ENCODE measurements around the gene ZYG11A. TPM values are rescaled to one million over a fixed set of nuclear protein-coding genes. Genes with fewer than 3 reads are reported as not detected.
A peak's percentile ranks its signal among the peaks of the same experiment; 100 is the strongest.
"Not testable (repeated sequence)": the region's sequence is repeated elsewhere in the genome, so short reads cannot be mapped to it uniquely, and the experiment has no call there.

Gene ZYG11A
- total RNA-seq (1.3 and 2.1 TPM in 2 replicates), polyA plus RNA-seq (0.35 and 0.40 TPM in 2 replicates), polyA minus RNA-seq (2.1 and 2.3 TPM in 2 replicates), Bru-seq, nascent RNA (percentile 43 among the genes with signal in this experiment), BruChase-seq, experiment 1, labeled RNA remaining after a 6-hour chase (percentile 44 among the genes with signal in this experiment), BruChase-seq, experiment 2, labeled RNA remaining after a 2-hour chase (percentile 46 among the genes with signal in this experiment)
- polyA plus RNA-seq (2011; cell fraction: cytosol; rRNA removed), result 0.58 and 0.63 TPM in 2 replicates
- 1.7 and 2.3 TPM in 2 replicates for polyA plus RNA-seq (2011; cell fraction: nucleus; rRNA removed)
- 1.1 and 1.2 TPM in 2 replicates for polyA plus RNA-seq (2012)
- polyA minus RNA-seq (2011; cell fraction: cytosol; rRNA and poly(A)+ RNA removed), result 8.5 TPM
- 2.1 and 3.3 TPM in 2 replicates for polyA minus RNA-seq (2011; cell fraction: nucleus; rRNA and poly(A)+ RNA removed)
- long read RNA-seq, result 0 reads

DNA sequence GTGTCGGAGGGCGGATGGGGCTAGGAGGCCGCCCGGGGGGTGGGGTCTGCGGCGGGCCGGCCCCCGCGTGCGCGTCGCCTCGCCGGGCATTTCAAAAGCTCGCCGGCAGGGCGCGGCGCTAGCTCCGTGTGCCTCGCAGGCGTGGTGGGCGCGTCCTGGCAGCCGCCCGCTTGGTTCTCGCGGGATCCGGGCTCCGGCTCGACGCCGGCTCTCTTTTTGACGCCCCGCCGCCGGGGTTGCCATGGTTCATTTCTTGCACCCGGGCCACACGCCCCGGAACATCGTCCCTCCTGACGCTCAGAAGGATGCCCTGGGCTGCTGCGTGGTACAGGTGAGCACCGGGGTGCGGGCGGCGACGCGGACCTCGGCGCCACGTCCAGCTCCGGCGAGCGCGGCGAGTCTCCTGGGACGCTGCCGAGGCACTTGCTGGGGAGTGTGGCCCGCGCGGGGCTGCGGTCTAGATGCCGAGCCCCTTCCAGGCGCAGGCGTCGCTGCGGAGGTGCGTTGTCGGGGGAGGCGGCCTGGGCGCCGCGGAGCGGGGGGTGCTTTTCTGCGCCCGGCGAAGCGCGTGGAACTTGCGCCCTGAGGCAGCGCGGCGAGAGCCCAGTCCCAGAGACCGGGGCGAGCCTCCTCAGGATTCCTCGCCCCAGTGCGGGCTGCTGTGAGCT lies at the start of gene ZYG11A:
Gene ZYG11A, plus strand, starts transcription at position 118 of the 668 bp plus-strand sequence. Its CDS starts 124 bp downstream, at position 242.
- Histone ChIP-seq H3K9me3 (replicated peaks; ENCODE audit: control insufficient read depth, insufficient read depth, low read length) (no peaks in the 10 kb centered on the region), H4K20me1 (replicated peaks; ENCODE audit: control insufficient read depth, extremely low read depth, insufficient read depth, low read length) (no peaks in the 10 kb centered on the region), H3K79me2 (ENCODE audit: control insufficient read depth, insufficient read depth, low read length) (no peaks in the 10 kb centered on the region), H3K4me1 (ENCODE audit: control insufficient read depth, extremely low read depth, insufficient read depth, low read length) (no peaks in the 10 kb centered on the region), H3K9me1 (replicated peaks; ENCODE audit: control insufficient read depth, extremely low read depth, insufficient read depth, low read length) (no peaks in the 10 kb centered on the region), H2AFZ (ENCODE audit: low read depth, low read length) (peak within 1 kb of the TSS; percentile 100), H3K27ac (ENCODE audit: insufficient read depth, low read depth, low read length) (no peak within 1 kb of the TSS), H3K4me2 (ENCODE audit: insufficient read depth, low read length) (peak within 1 kb of the TSS; percentile 74), H3K36me3 (ENCODE audit: control insufficient read depth in 2 of 2, extremely low read depth in 1 of 2, insufficient read depth in 2 of 2, low read length in 2 of 2) (no peaks in the 10 kb centered on the region), H3K4me3 (replicated peaks in 1 of 3; ENCODE audit: insufficient read depth in 1 of 3, low read depth in 1 of 3, low read length in 3 of 3) (peak within 1 kb of the TSS; percentile 28 to 76 (median 62)), H3K27me3 (ENCODE audit: control insufficient read depth in 2 of 2, insufficient read depth in 2 of 2, low read length in 2 of 2) (no peaks in the 10 kb centered on the region), H3K9ac (replicated peaks; ENCODE audit: extremely low read depth, insufficient read depth, low read length) (peak within 1 kb of the TSS; percentile 56)
- ChIA-PET POLR2A (no interaction called here), CTCF (interaction anchor here (0.6 to 2.7 kb wide), 16 partner anchors 8 to 551 kb away, joined by 3 to 20 read pairs (median 4); partner anchors contain the start of gene ECHDC2)
- dilution Hi-C loops (cut with MboI; ENCODE audit: extremely low pct_ligation_motif_present, low sequenced_read_pairs), result no loop called here
- FAIRE-seq, result peak; percentile 67
- TF ChIP-seq POLR2AphosphoS5 (IDR thresholded peaks at IDR 0.05; ENCODE audit: insufficient read depth, low read depth, low read length) (peak; percentile 71), GATA2 (IDR thresholded peaks at IDR 0.05; ENCODE audit: insufficient read depth, insufficient read length, low read depth, low read length) (no peak), EZH2 (IDR thresholded peaks at IDR 0.05; ENCODE audit: borderline replicate concordance, low read depth, low read length, severe bottlenecking) (no peak), JUN (IDR thresholded peaks at IDR 0.05; ENCODE audit: borderline replicate concordance, insufficient read depth, insufficient read length, low read depth) (no peak), FOS (IDR thresholded peaks at IDR 0.05; ENCODE audit: borderline replicate concordance, insufficient read depth, low read length) (no peak), MYC (IDR thresholded peaks at IDR 0.05; ENCODE audit: low read depth, low read length) (no peak), POLR2A (IDR thresholded peaks at IDR 0.05; ENCODE audit: low read depth, low read length) (no peak)
- TF ChIP-seq, protein P1, sequence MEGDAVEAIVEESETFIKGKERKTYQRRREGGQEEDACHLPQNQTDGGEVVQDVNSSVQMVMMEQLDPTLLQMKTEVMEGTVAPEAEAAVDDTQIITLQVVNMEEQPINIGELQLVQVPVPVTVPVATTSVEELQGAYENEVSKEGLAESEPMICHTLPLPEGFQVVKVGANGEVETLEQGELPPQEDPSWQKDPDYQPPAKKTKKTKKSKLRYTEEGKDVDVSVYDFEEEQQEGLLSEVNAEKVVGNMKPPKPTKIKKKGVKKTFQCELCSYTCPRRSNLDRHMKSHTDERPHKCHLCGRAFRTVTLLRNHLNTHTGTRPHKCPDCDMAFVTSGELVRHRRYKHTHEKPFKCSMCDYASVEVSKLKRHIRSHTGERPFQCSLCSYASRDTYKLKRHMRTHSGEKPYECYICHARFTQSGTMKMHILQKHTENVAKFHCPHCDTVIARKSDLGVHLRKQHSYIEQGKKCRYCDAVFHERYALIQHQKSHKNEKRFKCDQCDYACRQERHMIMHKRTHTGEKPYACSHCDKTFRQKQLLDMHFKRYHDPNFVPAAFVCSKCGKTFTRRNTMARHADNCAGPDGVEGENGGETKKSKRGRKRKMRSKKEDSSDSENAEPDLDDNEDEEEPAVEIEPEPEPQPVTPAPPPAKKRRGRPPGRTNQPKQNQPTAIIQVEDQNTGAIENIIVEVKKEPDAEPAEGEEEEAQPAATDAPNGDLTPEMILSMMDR (IDR thresholded peaks at IDR 0.05; ENCODE audit: extremely low read depth in 1 of 2, insufficient read depth in 1 of 2, low read depth in 1 of 2, low read length in 2 of 2), result peak in 1 of 2 donors; percentile 44
- TF ChIP-seq, protein P2, sequence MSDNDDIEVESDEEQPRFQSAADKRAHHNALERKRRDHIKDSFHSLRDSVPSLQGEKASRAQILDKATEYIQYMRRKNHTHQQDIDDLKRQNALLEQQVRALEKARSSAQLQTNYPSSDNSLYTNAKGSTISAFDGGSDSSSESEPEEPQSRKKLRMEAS (IDR thresholded peaks at IDR 0.05; ENCODE audit: insufficient read depth, insufficient read length), result peak; percentile 97
- no TSS peak for BruUV-seq (replicated peaks)
- intact Hi-C loops (cut with micrococcal nuclease), result loop anchor here (2.0 to 5.0 kb wide), 3 partner anchors 140 to 342 kb away; no protein-coding TSS in a partner anchor
- DNase-seq (ENCODE audit: low read depth, low spot score), result peak; percentile 81

DNA sequence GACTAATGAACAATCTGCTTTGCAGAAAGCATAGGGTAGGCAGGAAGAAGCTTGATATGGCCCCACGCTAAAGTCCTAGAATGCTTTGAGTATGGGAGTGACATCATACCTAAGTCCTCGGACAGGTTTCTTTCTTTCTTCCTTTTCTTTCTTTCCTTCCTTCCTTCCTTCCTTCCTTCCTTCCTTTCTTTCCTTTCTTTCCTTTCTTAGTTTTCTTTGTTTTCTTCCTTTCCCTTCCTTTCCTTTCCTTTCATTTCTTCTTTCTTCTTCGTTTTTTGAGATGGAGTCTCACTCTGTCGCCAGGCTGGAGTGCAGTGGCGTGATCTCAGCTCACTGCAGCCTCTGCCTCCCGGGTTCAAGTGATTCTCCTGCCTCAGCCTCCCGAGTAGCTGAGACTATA lies 48.8 kb upstream of the ZYG11A start:
- intact Hi-C loops (cut with micrococcal nuclease); FAIRE-seq; H3K36me3 ChIP-seq (ENCODE audit: control insufficient read depth in 2 of 2, extremely low read depth in 1 of 2, insufficient read depth in 2 of 2, low read length in 2 of 2); DNase-seq (ENCODE audit: low read depth, low spot score); H3K27me3 ChIP-seq (ENCODE audit: control insufficient read depth in 2 of 2, insufficient read depth in 2 of 2, low read length in 2 of 2); H3K79me2 ChIP-seq (ENCODE audit: control insufficient read depth, insufficient read depth, low read length); H3K9me3 ChIP-seq (replicated peaks; ENCODE audit: control insufficient read depth, insufficient read depth, low read length); POLR2A ChIA-PET; H3K4me3 ChIP-seq (replicated peaks in 1 of 3; ENCODE audit: insufficient read depth in 1 of 3, low read depth in 1 of 3, low read length in 3 of 3); BruUV-seq (replicated peaks); CTCF ChIA-PET; H3K4me2 ChIP-seq (ENCODE audit: insufficient read depth, low read length); H3K9ac ChIP-seq (replicated peaks; ENCODE audit: extremely low read depth, insufficient read depth, low read length); H2AFZ ChIP-seq (ENCODE audit: low read depth, low read length); H4K20me1 ChIP-seq (replicated peaks; ENCODE audit: control insufficient read depth, extremely low read depth, insufficient read depth, low read length); dilution Hi-C loops (cut with MboI; ENCODE audit: extremely low pct_ligation_motif_present, low sequenced_read_pairs); H3K27ac ChIP-seq (ENCODE audit: insufficient read depth, low read depth, low read length); H3K9me1 ChIP-seq (replicated peaks; ENCODE audit: control insufficient read depth, extremely low read depth, insufficient read depth, low read length): not testable (repeated sequence)
- peaks cover 14% of the 10 kb centered on the region for H3K4me1 ChIP-seq (ENCODE audit: control insufficient read depth, extremely low read depth, insufficient read depth, low read length)

All from endothelial cell of umbilical vein (primary cell).